Dermis blood vessel endothelial cell (primary cell): ENCODE data around the gene CRTC3. TPM values are rescaled to one million over a fixed set of nuclear protein-coding genes. Genes with fewer than 3 reads are reported as not detected.

Experiments used
- DNase-seq: peaks from one replicate; pipeline ENCODE4 v3.0.0; 2010
- total RNA-seq: library from RNA; depleted of rRNA; stranded (reverse); fragments of >200 nt; gene quantifications from 2 replicates; pipeline ENCODE4 v1.2.3, GENCODE V29; 2014

CRTC3 gene
- total RNA-seq, 1 donor from 2014 or later = 11.1 TPM

DNA sequence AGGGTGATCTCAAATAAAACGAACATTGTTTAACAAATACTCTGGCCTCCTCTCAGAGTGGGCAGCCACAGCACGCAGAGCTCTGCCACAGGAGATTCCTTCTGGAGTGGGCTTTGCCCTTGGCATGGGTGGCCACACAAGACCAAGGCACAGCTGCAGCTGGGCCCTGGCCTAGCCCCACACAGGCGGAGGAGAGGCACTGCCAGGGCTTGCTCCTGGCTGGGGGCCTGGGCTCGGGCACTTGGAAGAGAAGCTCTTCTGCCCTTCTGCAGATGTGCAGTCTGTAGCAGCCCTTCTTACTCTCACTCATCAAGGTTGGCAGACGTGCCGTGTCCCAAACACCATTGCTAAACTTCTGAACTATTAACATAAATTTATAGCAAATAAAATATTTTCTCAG lies 67.2 kb downstream of the CRTC3 start:
- no peak for DNase-seq

DNA sequence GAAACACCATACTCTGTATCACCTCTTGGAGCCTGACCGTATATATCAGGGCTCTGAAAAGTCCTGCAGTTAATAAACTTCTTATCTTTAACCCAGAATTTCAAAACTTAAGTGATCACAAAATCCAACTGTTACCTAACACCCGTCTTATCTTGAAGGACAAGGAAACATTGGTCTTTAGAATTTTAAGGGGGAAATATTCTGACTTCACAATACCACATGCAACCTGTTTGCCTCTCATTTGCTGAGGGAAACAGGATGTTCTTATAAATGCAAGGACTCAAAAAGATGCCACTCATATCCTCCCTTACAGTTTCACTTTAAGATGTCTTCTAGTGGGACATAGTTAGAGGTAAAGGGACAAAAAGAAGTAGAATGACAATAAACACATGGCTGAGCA lies 67.9 kb downstream of the CRTC3 start:
- DNase-seq = peak; percentile 14

DNA sequence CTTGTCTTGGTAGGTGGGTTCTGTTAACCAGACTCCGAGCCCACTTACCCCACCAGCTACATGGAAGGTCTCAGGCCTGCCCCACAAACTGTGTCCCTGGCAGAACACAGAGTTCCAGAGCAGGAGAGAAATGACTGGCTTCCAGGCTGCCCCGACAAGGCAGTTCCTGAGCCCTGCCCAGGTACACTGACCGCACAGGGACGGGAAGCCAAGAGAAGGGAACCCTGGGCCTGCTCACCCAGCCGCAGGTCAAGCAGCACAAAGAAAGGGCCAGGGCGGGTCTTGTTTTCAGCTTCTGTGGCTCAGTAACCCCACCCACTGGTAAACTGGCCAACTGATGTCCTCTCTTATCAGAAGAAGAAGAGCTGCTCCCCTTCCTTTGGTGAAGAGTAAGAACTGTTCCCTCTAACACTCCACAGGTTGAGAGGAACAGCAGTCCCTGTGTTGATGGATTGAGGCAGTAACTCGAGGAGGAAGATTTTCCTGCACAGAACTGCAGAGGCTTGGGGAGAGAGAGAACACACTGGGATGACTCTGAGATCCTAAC lies 68.4 kb downstream of the CRTC3 start:
- peak; percentile 57 for DNase-seq

DNA sequence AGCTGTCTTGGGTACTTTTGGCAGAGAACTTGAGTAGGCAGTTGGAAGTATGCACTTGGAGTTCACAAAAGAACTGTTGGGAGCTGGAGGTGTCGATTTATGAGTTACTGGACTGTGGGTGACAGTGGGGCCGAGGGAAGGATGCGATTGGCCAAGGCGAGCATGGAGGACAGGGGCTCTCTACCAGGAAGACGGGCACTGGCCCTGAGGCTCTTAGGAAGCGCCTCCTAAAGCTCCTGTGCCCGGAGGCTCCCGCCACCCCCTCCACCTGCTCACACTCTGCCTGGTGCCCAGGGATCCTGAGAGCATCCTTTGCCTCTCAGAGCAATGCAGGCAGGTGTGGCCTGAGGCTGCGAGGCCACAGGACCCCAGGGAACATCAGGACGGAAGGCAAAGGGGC lies 69.0 kb downstream of the CRTC3 start:
- no peak for DNase-seq

DNA sequence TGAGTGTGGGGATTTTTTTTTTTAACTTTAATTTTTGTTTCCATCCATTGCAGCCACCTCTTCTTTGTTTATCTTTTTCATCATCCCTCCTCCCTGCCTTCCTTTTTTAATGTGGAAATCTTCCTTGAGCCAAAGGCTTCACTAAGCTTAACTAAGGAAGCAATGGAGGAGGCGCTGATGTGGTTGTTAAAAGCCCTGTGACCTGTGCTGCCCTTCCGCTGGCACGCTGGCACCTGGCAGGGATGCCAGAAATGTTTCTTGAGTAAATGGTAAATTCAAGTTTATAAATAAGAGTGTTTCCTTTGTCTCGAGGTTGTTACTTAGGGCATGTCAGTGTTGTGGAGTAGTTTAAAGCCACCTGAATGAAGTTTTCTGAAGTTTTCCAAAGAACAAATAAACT lies 69.4 kb downstream of the CRTC3 start:
- DNase-seq = no peak

DNA sequence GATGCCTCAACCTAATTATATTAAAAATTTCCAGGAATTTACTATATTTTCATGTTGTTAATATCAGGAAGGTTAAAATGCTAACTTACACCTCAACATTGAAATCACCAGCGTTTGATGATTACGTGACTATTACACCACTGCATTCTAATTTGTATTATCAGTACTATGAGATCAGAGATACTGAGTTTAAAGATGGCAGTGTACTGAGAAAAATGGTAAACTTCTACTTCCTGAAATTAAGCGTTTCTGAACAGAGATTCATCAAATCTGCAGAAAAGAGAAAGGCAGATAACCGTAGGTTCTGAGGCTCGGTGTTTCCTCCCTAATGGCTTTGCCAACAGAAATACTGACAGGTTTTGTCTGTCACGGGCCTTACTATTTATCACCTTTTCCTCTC lies 69.9 kb downstream of the CRTC3 start:
- no peak for DNase-seq

DNA sequence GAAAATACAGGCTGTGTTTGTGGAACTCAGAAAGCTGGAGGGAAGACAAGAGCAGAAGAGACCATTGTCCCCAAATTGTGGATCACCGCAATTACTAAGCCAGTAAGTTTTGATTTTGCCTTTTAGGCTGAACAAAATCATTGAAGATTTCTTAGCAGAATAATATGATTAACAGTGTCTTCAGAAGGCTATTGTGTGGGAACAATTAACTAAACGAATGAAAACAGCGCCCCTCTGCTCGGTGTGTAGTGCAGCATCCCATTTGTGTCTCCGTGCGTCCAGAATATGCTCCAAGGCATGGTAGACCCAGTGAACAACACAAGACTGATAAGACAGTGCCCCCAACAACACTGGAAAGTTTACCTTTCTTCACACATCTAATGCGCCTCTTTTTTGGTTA lies 71.2 kb downstream of the CRTC3 start:
- no peak for DNase-seq

DNA sequence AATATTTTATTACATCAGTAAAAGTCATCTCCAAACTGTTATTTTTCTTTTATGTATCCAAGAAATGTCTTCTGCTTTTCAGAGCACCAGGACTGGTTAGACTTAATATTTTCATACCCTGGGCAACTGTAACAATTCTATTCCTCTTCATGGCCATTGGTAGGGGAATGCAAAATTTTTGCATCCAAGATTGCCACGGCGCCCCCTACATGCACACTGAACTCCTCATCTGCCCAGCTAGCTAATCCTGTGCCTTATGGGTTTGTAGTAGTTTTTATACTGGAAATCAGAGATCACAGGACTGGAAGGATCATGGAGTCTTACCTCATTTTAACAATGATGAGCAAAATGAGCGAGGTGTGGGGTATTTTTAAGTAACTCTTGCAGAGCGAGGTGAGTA lies 74.2 kb downstream of the CRTC3 start:
- DNase-seq = peak; percentile 54

DNA sequence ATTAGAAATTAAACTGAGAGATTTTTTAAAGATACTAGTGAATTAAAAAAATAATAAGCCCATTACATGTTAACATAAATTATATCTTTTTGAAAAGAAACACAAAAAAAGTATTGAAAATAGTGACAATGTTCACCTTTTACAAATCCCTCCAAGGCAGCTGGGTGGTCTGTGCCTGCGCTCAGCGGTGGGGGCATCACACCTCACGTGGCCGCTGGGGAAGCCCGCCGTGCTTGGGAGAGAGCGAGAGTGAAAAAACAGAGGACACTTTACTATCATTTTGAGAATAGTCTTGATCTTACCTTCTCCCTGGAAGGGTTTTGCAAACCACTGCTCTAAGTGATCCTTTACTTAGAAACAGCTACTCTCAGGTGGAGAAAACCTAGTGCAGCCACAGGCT lies 76.9 kb downstream of the CRTC3 start:
- no peak for DNase-seq

DNA sequence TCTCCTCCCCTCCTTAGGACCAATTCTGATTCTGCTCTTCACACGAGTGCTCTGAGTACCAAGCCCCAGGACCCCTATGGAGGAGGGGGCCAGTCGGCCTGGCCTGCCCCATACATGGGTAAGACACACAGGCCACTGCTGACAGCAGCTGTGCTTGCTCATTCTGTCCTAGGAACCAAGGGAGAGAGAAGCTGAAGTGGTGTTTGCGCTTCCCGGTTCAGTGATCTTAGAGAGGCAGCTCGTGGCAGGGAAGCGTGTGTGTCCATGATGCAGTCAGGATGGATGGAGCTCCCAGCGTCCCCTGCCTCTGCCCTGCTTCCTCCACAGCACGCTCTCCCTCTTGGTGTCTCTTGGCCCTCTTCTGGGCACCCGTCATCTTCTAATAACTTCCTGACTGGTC lies 77.6 kb downstream of the CRTC3 start:
- DNase-seq = no peak

DNA sequence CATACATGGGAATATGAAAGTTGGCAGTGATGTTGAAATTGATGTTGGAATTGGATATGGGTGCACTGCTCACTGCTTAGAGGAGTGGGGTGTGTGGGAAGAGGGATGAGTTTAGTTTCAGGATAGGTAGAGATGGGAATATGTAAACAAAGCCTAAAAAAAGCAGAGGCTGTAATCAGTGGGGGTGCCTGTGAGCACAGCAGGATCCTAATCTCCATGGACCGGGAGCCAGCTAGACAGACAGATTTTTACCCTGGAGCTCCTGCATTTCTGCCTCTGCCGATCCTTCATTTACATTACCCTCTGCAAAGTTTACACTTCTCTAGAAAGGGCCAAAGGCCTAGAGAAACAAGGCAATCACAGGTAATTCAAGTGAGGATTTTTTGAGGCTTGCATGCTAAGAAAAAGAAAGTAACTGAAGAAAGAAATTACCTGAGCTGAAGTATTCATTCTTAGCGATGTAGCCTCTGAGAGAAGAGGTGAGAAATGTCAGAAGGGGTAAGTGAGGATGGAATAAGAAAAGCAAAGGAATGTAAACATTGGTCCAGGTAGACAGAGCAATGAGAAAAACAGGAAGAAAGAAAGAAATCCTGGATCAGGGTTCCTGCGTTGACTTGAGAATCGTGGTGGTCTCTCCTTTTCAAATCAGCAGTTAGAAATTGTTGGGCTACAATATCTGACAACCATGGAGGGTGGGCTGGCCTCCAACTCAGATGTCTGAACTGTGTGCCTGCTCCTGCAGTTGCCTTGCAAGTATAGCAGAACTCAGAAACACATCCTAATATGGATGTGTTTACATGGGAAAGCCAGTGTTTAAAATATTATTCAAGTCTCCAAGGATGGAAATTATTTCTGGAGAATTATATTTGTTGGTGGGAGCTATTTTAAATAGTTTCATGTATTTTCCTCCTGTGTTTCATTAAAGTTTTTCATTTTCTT lies 79.8 kb downstream of the CRTC3 start:
- DNase-seq = no peak

DNA sequence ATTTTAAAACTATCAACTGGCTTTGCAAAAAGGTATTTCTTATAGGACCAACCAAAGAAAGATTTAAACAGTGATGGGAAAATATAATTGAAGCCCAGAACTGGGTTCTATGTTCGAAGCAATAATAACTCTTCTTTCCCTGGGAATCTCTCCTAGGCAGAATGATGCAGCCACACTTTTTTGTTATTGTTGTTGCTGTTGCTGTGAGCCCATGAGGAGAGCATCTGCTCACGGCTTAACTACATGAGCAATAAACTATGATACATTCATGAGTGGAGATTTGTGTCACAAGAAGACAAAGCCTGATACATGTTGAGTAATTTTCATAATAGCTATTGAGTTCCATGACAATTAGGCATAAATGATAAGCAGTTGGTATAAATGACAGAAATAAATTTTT lies 80.5 kb downstream of the CRTC3 start:
- no peak for DNase-seq

DNA sequence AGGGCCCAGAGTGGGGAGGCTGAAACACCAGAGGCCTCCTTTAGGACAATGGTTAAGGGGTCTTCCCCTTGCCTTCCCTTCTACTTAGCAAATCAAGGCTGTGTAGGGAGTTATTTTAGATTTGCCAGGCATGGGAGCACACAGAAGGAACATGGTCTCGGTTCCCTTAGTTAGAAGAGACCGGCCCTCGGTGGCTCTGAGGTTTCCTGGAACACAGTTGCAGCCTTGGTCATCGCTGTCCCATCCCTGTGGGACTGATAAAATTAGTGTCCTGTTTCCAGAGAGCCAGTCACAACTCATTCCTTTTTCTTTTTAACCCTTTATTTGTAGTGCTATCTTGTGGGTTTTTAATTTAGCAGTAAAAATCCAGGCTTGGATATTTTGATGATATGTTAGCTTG lies 81.4 kb downstream of the CRTC3 start:
- no peak for DNase-seq

DNA sequence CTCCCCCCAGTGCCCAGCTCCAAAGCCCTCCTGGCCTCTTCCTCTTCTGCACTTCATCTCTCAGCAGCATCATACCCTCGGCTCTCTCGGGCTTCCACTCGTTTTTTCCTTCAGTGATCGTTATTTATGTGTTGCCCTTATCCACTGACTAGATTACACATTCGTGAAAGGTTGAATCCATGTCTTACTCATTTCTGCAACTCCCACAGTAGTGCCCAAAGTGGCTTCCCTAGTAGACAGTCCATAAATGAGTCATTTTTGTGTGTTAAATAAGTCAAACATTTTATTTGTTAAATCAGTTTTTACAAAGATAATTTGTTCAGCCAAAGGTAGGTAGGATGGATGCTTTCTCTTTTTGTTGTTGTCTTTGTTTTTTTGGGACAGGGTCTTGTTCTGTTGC lies 87.4 kb downstream of the CRTC3 start:
- DNase-seq = no peak

DNA sequence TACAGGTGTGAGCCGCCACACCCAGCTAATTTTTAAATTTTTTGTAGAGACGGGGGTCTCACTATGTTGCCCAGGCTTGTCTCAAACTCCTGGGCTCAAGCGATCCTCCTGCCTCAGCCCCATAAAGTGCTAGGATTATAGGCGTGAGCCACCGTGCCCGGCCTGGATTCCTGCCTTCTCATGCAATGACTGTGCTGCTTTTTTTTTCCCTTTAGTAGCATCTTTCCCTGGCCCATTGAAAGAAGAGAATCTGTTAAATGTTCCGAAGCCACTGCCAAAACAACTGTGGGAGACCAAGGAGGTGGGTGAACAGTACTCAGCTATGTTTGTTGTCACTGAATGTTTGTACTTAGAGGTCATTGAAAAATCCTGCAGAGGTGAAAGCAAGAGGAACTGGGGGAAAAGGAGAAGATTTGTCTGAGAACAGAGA lies 88.0 kb downstream of the CRTC3 start:
- no peak for DNase-seq

DNA sequence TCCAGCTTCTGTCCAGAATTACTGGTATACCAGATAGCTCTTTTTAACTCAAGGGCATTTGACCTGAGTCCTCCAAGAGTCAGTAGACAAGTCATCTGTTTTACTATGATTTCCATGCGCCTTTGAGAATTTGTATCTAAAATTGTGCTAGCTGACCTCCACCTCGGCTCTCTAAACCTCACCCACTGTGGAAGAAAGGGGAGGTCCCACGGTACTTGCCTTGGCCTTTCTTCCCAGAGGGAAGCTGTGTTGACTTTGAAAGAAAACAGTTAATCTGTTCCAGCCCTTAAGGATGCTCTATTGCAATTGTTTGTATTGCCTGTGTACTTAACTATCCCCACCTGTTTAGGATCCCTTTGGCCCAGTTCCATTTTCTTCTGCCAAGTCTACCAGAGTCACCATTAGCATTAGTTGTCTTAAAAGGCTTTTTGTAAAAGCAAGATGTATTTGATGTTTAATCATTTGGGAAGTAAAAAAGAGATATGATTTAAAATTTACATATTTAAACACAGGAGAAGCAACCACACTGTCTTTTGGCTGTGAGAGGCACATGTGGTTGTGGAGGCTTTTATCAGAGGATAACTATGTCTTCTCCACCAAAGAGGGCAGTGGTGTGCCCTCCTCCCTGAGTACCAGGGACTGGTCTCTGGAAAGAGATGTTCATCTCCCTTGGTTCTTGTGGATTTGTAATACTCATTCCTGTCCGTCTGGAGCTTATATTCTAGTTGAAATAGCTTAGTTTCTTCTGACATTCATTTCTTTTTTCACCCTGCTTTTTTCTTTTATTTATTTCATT lies 88.8 kb downstream of the CRTC3 start:
- no peak for DNase-seq

DNA sequence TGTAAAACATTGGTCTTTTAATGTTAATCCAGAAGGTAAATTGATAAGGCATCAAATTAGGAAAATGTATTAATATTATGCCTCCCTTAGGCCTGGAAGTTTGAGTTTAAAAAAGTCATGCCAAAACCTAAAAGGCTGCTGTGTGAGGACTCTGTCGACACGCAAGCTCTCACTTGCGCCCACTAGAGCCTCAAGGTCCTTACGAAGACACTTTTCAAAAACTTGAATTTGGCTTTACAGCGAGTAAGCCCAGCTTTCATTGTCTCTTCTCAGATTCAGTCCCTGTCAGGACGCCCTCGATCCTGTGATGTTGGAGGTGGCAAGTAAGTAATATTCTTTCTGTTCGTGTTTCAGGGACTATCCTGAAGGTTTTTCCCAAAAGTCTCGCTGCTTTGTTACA lies 89.7 kb downstream of the CRTC3 start:
- DNase-seq = no peak

DNA sequence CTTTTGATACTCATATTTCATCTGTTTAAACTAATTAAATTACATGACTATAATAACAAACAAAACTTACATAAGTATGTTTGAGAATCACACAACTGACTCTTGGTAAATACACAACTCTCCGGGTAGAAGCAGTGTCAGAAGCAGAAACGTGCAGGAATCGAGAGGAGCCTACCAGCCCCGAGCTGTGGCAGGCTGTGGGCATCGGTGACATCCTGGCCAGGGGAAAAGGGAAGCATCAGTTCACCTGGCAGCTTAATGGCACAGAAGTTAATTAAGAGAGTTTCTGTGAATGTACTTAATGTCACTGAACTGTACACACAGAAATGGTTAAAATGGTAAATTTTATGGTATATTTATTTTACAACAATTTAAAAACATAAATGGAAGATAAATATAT lies 90.2 kb downstream of the CRTC3 start:
- no peak for DNase-seq

DNA sequence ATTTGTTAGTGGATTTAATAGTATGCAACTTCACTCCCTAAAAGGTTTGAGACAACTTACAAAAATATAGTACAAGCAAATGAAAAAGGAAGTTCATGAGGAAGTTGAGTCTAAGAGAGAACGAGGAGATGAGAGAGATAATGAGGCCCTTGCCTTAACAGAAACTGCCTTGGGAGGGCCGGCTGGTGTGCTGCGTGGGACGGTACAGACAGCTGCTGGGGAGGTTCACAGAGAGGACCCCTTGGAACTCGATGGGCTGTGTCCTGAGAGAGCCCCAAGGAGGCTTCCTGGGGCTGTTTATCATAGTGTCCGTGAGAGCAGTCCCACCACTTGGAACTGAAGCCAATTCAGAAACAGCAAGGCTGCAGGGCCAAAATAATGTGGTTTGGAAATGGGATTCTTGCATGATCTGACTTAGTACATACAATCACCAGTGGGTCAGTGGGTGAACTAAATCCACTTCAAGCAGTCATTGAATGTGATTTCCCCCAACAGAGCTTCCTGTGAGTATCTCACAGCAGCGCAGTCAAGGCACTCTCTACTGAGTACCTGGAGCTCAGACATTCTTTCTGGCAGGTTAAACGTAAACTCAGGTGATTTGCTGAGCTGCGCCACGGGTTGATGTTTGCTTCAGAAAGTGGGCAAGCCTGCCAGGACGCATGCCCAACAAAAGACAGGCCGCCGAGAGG lies 90.8 kb downstream of the CRTC3 start:
- DNase-seq = no peak

DNA sequence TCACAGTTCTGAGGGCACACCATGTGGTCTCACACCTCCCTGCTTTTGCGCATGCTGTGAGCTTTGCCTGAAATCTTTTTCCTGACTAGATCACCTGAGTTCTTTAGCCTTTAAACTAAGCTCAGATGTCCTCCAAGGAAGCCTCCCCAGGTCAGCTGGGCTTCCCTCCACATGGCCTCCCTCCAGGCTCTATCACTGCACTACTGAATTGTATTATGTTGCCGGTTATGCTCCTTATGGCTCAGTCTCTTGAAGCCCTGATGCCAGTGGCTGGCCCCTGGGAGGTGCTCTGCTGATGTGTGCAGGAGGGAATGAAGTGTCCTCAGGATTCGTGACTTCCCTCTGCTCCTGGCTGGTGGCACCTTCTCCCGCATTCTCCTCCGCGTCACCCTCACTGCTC lies 94.1 kb downstream of the CRTC3 start:
- no peak for DNase-seq

DNA sequence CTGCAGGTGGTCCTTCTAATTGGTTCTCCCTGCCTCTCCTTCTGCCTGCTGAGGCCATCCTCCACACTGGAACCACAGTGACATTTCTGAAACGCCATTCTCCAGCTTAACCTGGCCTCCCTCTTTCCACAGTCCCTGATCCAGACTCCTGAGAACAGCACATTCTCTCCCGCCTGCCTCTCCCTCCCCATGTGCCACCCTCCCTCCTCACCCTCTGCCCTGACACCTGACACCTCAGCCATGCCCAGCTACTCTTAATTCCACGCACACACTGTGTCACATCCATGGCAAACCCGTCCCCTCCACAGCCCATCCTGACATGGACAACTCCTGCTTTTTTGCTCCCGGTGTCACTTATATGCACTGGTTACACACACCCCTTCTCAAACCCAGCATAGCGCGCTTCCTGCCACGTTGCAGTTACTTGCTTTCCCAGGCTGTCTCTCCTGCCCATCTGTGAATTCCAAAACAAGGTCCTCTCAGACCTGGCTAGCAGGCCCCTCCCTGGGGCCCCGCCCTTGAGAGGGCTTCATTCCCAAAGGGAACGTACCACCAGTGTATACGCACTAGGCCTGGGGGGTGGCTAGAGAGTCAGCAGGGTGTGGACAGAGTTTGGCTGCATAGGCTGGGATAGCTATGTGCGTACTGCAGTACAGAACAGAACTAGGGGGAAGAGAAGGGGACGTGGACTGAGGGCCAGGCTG lies 94.7 kb downstream of the CRTC3 start:
- DNase-seq = no peak

DNA sequence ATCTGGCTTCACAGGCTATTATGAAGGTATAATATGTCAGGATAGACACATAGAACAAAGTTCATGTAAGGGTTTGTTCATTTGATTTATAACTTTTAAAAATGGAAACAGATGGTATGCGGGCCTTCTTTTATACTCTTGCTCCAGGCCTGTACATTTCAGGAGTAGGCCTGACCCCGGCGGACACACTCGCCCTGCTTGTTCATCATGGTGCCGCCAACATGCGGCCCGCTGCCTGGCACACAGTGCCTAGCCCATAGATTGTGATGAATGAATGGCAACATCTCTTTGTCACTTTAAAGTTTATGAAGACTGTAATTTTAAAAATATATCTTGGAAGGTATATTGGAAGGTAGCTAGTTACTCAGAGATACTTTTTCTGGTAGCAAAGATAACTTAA lies 95.3 kb downstream of the CRTC3 start:
- DNase-seq = no peak
